Subcutaneous adipose tissue (tissue), 4 donors: Measurements from ENCODE around the gene JPT1. TPM values are rescaled to one million over a fixed set of nuclear protein-coding genes. Genes with fewer than 3 reads are reported as not detected.

ENCODE experiments used
- small RNA-seq: library from RNA; depleted of rRNA; stranded (forward); fragments of <200 nt; gene quantifications from one replicate; pipeline ENCODE3, GENCODE V24; 2016
- total RNA-seq, 4 donors: library from RNA; depleted of rRNA; stranded (reverse); fragments of >200 nt; gene quantifications; one replicate each; pipeline ENCODE4 v1.1.0, GENCODE V29; 2016
- TF ChIP-seq, protein P1 (sequence below): fragments of 450-650 bp; IDR thresholded peaks from one replicate; pipeline ENCODE4 v1.5.1; 2016; ENCODE audit warnings: low read depth, mild to moderate bottlenecking, control low read depth, antibody characterized with exemption, moderate library complexity

Gene JPT1
- total RNA-seq, 4 donors from 2014 or later: 18.7 to 41.1 (median 22.8) TPM

DNA sequence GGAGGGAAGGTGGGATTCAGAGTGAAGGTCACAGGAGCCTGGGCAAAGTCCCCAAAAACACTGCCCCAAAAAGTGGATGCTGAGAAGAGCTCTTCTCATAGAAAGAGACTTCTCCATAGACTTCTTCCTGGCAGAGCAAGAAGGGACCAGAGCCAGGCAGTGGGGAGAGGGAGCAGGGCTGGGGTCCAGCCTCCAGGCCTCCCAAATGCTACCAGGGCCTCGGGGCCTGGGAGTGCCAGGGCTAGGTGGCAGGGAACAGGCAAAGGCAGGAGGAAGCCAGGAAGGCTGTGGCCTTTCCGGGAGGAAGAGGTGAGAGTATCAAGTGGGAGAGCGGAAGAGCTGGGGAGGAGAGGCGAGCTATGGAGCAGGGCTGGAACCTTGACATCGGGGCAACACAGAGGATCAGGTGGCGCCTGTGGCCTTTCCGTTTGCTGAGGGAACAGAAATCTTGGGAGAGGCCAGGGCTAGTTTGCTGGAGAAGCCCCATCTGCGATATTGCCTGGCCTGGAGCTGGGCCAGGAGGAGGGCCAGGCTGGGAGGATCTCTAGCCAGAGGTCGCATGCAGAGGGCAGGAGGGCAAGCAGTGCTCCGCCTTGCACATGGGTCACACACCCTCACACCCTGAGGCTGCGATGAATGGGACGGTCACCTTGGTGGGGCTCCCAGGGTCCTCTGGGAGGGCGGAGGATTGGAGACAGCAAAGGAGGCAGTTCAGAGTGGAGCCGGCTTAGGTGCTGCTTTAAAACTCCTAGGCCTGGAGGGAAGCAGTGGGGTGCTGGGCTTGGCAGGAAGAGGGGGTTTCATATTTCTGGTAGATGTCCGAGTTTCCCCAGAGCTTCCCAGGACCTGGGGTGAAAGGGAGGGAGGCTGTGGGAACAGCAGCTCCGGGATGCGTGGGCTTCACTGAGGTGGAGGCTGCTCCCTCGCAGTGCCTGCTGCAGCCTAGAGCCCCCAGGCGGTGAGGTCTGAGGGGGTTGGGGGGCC lies 63.1 kb downstream of the JPT1 start:
- TF ChIP-seq, protein P1, sequence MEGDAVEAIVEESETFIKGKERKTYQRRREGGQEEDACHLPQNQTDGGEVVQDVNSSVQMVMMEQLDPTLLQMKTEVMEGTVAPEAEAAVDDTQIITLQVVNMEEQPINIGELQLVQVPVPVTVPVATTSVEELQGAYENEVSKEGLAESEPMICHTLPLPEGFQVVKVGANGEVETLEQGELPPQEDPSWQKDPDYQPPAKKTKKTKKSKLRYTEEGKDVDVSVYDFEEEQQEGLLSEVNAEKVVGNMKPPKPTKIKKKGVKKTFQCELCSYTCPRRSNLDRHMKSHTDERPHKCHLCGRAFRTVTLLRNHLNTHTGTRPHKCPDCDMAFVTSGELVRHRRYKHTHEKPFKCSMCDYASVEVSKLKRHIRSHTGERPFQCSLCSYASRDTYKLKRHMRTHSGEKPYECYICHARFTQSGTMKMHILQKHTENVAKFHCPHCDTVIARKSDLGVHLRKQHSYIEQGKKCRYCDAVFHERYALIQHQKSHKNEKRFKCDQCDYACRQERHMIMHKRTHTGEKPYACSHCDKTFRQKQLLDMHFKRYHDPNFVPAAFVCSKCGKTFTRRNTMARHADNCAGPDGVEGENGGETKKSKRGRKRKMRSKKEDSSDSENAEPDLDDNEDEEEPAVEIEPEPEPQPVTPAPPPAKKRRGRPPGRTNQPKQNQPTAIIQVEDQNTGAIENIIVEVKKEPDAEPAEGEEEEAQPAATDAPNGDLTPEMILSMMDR: no peak

DNA sequence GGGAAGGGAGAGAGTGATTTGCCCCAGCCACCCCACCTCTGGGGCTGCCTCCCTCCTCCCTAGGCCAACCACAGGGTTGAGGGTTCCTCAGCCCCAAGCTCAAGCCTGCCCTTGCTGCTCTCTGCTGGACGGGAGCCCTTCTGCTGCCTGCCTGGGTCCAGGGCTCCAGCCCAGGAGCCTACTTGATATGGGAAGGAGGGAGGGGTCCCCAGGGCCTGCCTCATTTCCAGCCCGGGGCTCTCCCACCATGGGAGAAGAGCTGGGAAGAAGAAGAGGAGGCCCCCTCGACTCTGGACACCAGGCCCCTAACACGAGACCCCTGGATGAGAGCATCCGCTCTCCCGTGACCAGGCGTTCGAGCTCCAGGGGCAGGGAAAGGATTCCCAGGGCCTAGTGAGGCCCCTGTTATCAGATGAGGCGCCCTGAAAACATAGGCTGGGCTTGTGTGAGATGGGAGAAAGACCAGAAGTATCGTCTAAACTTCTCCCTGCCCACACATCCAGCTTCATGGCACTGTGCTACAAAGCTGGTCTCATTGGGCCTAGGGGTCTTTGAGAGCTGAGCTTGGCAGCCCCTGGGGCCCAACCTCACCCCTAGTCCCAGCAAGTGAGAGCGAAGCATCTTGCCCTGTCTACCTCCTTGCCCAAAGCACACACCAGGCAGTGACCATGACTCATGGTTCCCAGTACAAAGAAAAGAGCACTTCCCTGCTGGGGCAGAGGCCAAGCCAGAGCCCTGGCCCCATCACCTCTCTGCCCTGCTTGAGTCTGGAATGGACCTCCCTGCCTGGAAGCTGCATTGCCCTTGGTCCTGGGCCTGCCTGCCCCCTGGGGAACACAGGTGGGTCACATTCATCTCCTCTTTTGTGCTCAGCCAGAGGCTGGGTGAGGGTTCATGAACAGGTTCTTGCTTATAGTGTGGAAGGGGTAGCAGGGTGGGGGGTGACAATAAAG lies 65.6 kb downstream of the JPT1 start:
- TF ChIP-seq, protein P1: no peak

DNA sequence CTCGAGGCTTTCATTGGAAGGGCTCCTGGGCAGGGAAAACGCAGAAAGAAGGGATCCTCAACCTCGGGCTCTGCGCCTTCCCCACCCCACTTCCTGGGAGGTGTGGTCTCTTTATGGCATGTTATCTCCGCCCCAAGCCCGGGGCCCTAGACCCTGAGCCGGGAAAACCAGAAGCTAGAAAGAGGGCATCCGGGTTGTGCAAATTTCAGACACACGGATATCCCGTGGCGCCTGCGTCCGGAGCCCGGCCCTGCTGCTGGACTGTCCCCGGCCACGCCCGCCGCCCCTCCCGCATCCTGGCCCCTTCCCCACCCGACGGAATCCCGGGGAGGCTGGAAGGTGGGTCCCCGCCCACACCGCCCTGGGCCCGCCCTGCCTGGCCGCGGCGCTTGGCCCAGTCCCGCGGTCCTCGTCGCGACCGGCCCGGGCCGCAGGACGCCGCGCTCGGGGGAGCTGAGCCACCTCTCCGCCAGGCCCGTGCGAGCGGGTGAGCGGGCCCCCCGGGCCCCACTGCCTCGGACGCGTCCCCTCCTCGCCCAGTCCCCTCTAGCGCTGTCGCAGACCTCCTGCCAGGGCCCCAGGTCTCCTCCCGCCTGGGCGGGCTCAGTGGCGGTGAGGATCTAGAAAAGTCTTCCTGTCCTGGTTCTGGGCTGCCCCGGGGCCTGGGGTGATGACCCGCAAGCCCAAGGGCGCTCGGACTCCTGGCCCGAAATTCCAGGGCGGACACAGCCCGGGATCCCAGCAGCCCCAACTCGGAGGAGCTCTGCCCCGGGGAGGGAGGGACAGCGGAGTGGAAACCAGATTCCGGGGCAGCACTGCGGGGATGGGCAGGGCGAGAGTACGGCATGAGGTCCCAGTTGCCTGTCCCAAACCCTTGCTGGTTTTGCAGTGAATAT lies 66.5 kb downstream of the JPT1 start, which contains the start of gene SLC16A5:
Gene SLC16A5 (plus strand): TSS at position 397 of the 896 bp plus-strand sequence. CDS start 5,683 bp downstream, outside the sequence.
- TF ChIP-seq, protein P1: no peak

DNA sequence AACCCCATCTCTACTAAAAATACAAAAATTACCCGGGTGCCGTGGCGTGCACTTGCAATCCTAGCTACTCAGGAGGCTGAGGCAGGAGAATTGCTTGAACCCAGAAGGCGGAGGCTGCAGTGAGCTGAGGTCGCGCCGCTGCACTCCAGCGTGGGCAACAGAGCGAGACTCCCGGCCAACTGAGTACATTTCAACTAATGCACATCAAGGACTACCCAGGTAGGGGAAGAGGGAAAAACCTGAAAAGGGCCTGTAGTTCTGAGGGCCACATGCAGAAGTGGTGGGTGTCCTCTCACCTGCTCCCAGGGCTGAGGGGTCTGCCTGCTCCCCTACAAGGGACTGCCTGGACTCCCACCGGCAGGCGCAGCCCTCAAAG lies 67.1 kb downstream of the JPT1 start:
- TF ChIP-seq, protein P1: no peak

DNA sequence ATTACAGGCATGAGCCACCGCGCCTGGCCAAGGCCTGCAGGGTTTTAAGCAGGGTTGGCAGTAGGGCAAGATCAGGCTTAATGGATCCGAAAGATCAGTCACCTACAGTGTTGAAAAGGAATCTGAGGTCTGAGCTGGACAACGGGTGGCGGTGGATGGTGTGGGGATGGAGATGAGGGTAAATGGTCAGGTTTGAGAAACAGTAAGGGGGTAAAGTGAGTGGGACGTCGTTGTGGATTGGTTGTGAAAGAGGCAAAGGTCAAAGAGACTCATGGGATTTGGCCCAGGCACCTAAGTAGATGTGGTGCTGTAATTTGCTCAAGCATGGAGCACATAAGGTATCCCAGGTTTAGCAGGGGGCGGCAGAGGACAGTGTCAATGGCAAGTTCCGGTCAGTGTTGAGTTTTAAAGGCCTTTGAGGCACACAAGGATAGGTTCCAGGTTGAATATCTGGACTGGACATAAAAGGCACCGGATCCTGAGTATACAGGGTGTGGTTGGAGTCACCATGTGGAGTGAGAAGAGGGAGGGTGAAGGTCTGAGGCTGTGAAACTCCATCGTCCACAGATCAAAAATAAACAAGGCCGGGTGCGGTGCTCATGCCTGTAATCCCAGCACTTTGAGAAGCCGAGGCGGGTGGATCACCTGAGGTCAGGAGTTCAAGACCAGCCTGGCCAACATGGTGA lies 67.7 kb downstream of the JPT1 start:
- TF ChIP-seq, protein P1: no peak

Small RNAs within 50 kb of the gene (small RNA-seq; reads per million reads assigned to genes)
- gene RF00019: 0.49 reads per million

Other genes with a start within 250 kb of the JPT1 start
- gene USH1G, start 231.3 kb downstream of the JPT1 start, total RNA-seq: not detected
- gene OTOP2, start 230.2 kb downstream of the JPT1 start, total RNA-seq: under 1 TPM in 1 of 4 donors, not detected in 3; 0.44 TPM
- gene OTOP3, start 218.6 kb downstream of the JPT1 start, total RNA-seq: not detected
- 10 to 100 TPM in 1 of 4 donors, 1 to 10 TPM in 3; 3.2 to 16.6 (median 3.6) TPM for gene HID1, start 181.8 kb downstream of the JPT1 start, total RNA-seq
- 1 to 10 TPM; 5.1 to 8.5 (median 5.9) TPM for gene CDR2L, start 166.9 kb downstream of the JPT1 start, total RNA-seq
- gene MRPL58, start 141.8 kb downstream of the JPT1 start, total RNA-seq: 10 to 100 TPM; 34.8 to 53.5 (median 45.1) TPM
- 100 to 1,000 TPM; 236 to 509 (median 283) TPM for gene ATP5PD, start 107.5 kb downstream of the JPT1 start, total RNA-seq
- 10 to 100 TPM; 18.9 to 30.8 (median 24.2) TPM for gene KCTD2, start 107.3 kb downstream of the JPT1 start, total RNA-seq
- 10 to 100 TPM; 11.7 to 30.0 (median 13.2) TPM for gene SLC16A5, start 66.6 kb downstream of the JPT1 start, total RNA-seq
- gene ARMC7, start 44.5 kb downstream of the JPT1 start, total RNA-seq: 1 to 10 TPM; 3.1 to 7.0 (median 6.1) TPM
- gene NT5C, start 22.8 kb downstream of the JPT1 start, total RNA-seq: 10 to 100 TPM; 35.4 to 92.3 (median 69.9) TPM
- 10 to 100 TPM; 41.1 to 77.0 (median 69.2) TPM for gene SUMO2, start 28.4 kb upstream of the JPT1 start, total RNA-seq
- 10 to 100 TPM; 28.9 to 48.8 (median 41.0) TPM for gene NUP85, start 51.2 kb upstream of the JPT1 start, total RNA-seq
- 10 to 100 TPM; 21.5 to 36.0 (median 25.0) TPM for gene GGA3, start 107.1 kb upstream of the JPT1 start, total RNA-seq
- gene MRPS7, start 107.4 kb upstream of the JPT1 start, total RNA-seq: 10 to 100 TPM; 25.7 to 42.8 (median 38.5) TPM
- 10 to 100 TPM; 14.3 to 44.2 (median 31.1) TPM for gene MIF4GD, start 116.7 kb upstream of the JPT1 start, total RNA-seq
- 10 to 100 TPM in 3 of 4 donors, 1 to 10 TPM in 1; 8.4 to 18.5 (median 14.3) TPM for gene SLC25A19, start 134.9 kb upstream of the JPT1 start, total RNA-seq